ENCODE measurements around the gene CD151.

GRCh38 chr11:810040-810567 lies 22.6 kb upstream of the CD151 start:
- TF ChIP-seq CTCF (IDR thresholded peaks at IDR 0.05) (peak in 1 of 6 experiments; percentile 10), POLR2A (IDR thresholded peaks at IDR 0.05) (no peak)

Data from thyroid gland (tissue), 4 donors.